GM12891 (cell line): ENCODE results near the gene VCAN.

Experiments
- POLR2A ChIP-seq: IDR thresholded peaks from 2 replicates; pipeline ENCODE4 v1.6.1; 2011; ENCODE audit warnings: low read depth, low read length, control low read depth
- SPI1 ChIP-seq: IDR thresholded peaks from 2 replicates; pipeline ENCODE4 v1.6.1; 2011; ENCODE audit warnings: low read depth, low read length, control low read depth

DNA sequence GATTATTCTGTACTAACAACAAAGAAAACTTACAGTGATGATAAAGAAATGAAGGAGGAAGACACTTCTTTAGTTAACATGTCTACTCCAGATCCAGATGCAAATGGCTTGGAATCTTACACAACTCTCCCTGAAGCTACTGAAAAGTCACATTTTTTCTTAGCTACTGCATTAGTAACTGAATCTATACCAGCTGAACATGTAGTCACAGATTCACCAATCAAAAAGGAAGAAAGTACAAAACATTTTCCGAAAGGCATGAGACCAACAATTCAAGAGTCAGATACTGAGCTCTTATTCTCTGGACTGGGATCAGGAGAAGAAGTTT, 67.9 kb downstream of the VCAN start:
- TF ChIP-seq POLR2A: no peak
- no peak for TF ChIP-seq SPI1
